MCF 10A (cell line): Measurements from ENCODE around the gene ACTR1B. TPM values are rescaled to one million over a fixed set of nuclear protein-coding genes. Genes with fewer than 3 reads are reported as not detected.

Experiments
- BruUV-seq: library from RNA; stranded (reverse); fragments of 400-500 nt; replicated peaks from 2 replicates; lab custom pipeline; 2021; lab: Mats Ljungman, UMichigan
- CTCF ChIA-PET: fragments of 300-600 bp; sonication (Branson Sonifier 250); formaldehyde crosslinking; extraction: SDS; loops from one replicate; lab custom pipeline; 2021; ENCODE audit warnings: antibody characterized with exemption, inconsistent platforms; lab: Yijun Ruan, JAX
- POLR2A ChIA-PET: fragments of 300-600, 350-650 bp; sonication (Branson Sonifier 250); formaldehyde crosslinking; extraction: SDS; loops from one replicate; lab custom pipeline; 2020; ENCODE audit warnings: antibody characterized with exemption, inconsistent platforms; lab: Yijun Ruan, JAX
- DNase-seq: peaks from one replicate; pipeline ENCODE4 v3.0.0-alpha.2; 2018; ENCODE audit not compliant: unreplicated experiment
- H3K27ac Mint-ChIP-seq: one replicate; pipeline ENCODE4 v1.8.0; 2022; ENCODE audit warnings: mild to moderate bottlenecking, low read depth, mixed read lengths; ENCODE audit not compliant: unreplicated experiment
- H3K27me3 Mint-ChIP-seq: one replicate; pipeline ENCODE4 v1.8.0; 2022; ENCODE audit warnings: mixed read lengths; ENCODE audit not compliant: insufficient read depth, unreplicated experiment
- H3K36me3 Mint-ChIP-seq: one replicate; pipeline ENCODE4 v1.8.0; 2022; ENCODE audit warnings: mild to moderate bottlenecking, moderate library complexity, mixed read lengths; ENCODE audit not compliant: insufficient read depth, unreplicated experiment
- H3K4me1 Mint-ChIP-seq: one replicate; pipeline ENCODE4 v1.8.0; 2022; ENCODE audit warnings: mixed read lengths; ENCODE audit not compliant: insufficient read depth, unreplicated experiment
- H3K4me3 Mint-ChIP-seq: one replicate; pipeline ENCODE4 v1.8.0; 2022; ENCODE audit warnings: mild to moderate bottlenecking, moderate library complexity, mixed read lengths; ENCODE audit not compliant: unreplicated experiment
- H3K9me3 Mint-ChIP-seq: one replicate; pipeline ENCODE4 v1.8.0; 2022; ENCODE audit warnings: mixed read lengths; ENCODE audit not compliant: unreplicated experiment
- CTCF ChIP-seq: fragments of 200-600 bp; IDR thresholded peaks from one replicate; pipeline ENCODE4 v1.8.0; 2022; ENCODE audit warnings: antibody characterized with exemption, mild to moderate bottlenecking; ENCODE audit not compliant: unreplicated experiment
- intact Hi-C: fragments of 100-400 bp; cut with micrococcal nuclease; formaldehyde crosslinking; loops from 2 replicates; pipeline ENCODE4 v1.14.1; 2022
- total RNA-seq: library from RNA; stranded (reverse); gene quantifications from 2 replicates; pipeline ENCODE4 v1.2.3, GENCODE V29; 2022

Gene ACTR1B
- total RNA-seq, 1 experiment from 2014 or later: 63.7 TPM

GRCh38 chr2:97662895-97663625 lies 784 bp downstream of the ACTR1B start:
- Mint-ChIP-seq H3K27ac (peak overlapping the region; percentile 57), H3K4me1 (peaks cover 9% of the 10 kb centered on the region), H3K9me3 (no peaks in the 10 kb centered on the region), H3K36me3 (peaks cover 13% of the 10 kb centered on the region), H3K4me3 (peak overlapping the region; percentile 88), H3K27me3 (no peaks in the 10 kb centered on the region)
- BruUV-seq: TSS peak; percentile 60
- peak; percentile 70 for DNase-seq
- ChIA-PET POLR2A (interaction anchor here (0.9 to 5.0 kb wide), 6 partner anchors 9 to 73 kb away, joined by 3 to 150 read pairs (median 15); partner anchors contain the start of genes ANKRD36B and COX5B), CTCF (interaction anchor here (1.1 to 5.3 kb wide), 4 partner anchors 17 to 72 kb away, joined by 3 to 34 read pairs (median 6); partner anchors contain the start of gene COX5B)
- intact Hi-C loops: no loop called here
- TF ChIP-seq CTCF: no peak

GRCh38 chr2:97662386-97662894 lies 1.4 kb downstream of the ACTR1B start:
- no peak for DNase-seq
- Mint-ChIP-seq H3K4me1 (peaks cover 9% of the 10 kb centered on the region), H3K36me3 (peaks cover 16% of the 10 kb centered on the region), H3K4me3 (peak overlapping the region; percentile 88), H3K27me3 (no peaks in the 10 kb centered on the region), H3K9me3 (no peaks in the 10 kb centered on the region), H3K27ac (peak overlapping the region; percentile 57)
- ChIA-PET POLR2A (interaction anchor here (0.9 to 5.0 kb wide), 6 partner anchors 9 to 72 kb away, joined by 3 to 150 read pairs (median 15); partner anchors contain the start of genes ANKRD36B and COX5B), CTCF (interaction anchor here (0.6 to 5.3 kb wide), 6 partner anchors 11 to 589 kb away, joined by 3 to 34 read pairs (median 4); partner anchors contain the start of gene COX5B)
- no TSS peak for BruUV-seq
- no peak for TF ChIP-seq CTCF
- intact Hi-C loops: no loop called here

- peaks cover 9% of the 10 kb centered on the region for H3K4me1 Mint-ChIP-seq
- H3K27me3 Mint-ChIP-seq: no peaks in the 10 kb centered on the region
- peak overlapping the region; percentile 83 for H3K27ac Mint-ChIP-seq
- H3K36me3 Mint-ChIP-seq: peaks cover 21% of the 10 kb centered on the region
- POLR2A ChIA-PET: interaction anchor here (0.9 to 5.0 kb wide), 4 partner anchors 8 to 66 kb away, joined by 3 to 150 read pairs (median 15); partner anchors contain the start of gene COX5B
- CTCF ChIA-PET: interaction anchor here (0.6 to 5.3 kb wide), 6 partner anchors 10 to 590 kb away, joined by 3 to 34 read pairs (median 4); partner anchors contain the start of gene COX5B
- BruUV-seq: no TSS peak
- no peaks in the 10 kb centered on the region for H3K9me3 Mint-ChIP-seq
- TF ChIP-seq CTCF: no peak
- DNase-seq: no peak
- H3K4me3 Mint-ChIP-seq: peak overlapping the region; percentile 88
- intact Hi-C loops: no loop called here
Observed at GRCh38 chr2:97661927-97662326, 1.9 kb downstream of the ACTR1B start.
